GM19238 (cell line): Measurements from ENCODE around the gene LRIT1.
"Not testable (repeated sequence)": the region's sequence is repeated elsewhere in the genome, so short reads cannot be mapped to it uniquely, and the experiment has no call there.

ENCODE experiments used
- DNase-seq: peaks from one replicate; pipeline ENCODE4 v3.0.0; 2011; ENCODE audit warnings: low spot score; ENCODE audit not compliant: insufficient read length

LRIT1 gene, protein sequence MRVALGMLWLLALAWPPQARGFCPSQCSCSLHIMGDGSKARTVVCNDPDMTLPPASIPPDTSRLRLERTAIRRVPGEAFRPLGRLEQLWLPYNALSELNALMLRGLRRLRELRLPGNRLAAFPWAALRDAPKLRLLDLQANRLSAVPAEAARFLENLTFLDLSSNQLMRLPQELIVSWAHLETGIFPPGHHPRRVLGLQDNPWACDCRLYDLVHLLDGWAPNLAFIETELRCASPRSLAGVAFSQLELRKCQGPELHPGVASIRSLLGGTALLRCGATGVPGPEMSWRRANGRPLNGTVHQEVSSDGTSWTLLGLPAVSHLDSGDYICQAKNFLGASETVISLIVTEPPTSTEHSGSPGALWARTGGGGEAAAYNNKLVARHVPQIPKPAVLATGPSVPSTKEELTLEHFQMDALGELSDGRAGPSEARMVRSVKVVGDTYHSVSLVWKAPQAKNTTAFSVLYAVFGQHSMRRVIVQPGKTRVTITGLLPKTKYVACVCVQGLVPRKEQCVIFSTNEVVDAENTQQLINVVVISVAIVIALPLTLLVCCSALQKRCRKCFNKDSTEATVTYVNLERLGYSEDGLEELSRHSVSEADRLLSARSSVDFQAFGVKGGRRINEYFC

DNA sequence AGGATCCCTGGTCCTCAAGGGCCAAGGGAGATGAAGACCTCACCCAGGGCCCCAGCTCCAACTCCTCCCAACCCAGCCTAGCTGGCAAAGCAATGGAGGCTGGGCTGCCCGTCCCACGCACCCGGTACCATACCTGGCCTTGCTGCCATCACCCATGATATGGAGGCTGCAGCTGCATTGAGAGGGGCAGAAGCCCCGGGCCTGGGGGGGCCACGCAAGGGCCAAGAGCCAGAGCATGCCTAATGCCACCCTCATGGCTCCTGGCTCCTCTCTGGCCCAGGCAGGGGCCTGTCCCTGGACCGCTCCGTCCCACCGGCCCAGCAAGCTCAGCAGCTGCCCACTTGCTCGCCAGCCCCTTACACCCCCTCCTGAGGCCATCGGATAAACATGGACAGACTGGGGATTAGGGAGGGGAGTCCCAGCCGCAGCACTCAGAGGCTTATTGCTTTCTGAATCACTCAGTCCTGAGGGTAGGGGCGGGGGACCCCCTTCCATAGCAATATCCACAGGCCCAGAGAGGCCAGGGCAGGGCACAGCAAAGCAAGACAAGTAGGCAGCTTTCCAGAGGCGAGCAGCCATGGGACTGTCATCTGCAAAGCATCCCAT lies at the start of gene LRIT1:
TSS of gene LRIT1 (minus strand) at position 362 of the 606 bp plus-strand sequence. CDS start at position 255, 107 bp downstream.
- no peak for DNase-seq

DNA sequence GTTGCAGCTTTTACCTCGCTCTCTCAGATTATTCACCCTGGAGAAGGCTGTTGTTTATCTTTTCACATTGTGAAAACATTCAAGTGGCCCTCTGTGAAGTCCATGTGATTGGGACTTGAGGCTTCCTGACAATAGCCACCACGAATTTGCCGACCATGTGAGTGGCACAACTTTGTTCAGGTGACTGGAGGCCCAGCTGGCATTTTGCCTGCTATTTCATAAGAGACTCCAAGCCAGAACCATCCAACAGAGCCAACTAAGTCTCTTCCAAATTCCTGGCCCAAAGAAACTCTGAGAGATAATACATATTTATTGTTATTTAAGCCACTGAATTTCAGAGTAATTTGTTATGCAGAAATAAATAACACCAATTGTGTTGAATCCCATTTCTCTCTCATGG lies 48.9 kb upstream of the LRIT1 start:
- DNase-seq, result no peak

DNA sequence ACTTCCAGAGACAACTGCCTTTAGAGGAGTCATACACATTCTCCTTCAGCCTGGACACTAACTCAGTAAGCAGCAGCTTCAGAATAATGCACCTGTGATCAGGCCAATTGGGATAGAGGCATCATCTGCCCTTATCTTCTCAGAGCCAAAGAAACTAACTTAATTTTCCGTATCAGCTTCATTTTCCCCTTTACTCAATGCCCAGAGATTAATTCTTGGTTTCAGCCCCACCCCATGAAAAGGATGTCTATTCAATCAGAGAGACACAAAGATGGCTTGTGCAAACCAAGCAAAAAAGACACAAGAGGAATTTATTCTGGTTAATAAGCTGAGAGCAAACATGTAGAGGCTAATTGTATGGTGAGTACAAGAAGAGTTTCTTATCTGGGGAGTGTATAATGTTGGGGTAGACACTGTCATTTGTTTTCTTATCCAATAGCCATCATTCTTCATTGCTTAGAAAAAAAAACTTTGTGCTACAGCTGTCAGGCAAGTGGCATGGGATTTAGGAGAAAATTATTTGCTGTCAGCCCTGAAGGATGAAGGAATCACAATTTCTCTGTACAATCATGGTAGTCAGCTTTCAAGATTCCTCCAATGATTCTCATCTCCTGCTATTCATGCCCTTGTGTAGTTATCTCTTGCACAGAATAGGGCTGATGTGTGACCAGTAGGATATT lies 48.3 kb upstream of the LRIT1 start:
- no peak for DNase-seq

DNA sequence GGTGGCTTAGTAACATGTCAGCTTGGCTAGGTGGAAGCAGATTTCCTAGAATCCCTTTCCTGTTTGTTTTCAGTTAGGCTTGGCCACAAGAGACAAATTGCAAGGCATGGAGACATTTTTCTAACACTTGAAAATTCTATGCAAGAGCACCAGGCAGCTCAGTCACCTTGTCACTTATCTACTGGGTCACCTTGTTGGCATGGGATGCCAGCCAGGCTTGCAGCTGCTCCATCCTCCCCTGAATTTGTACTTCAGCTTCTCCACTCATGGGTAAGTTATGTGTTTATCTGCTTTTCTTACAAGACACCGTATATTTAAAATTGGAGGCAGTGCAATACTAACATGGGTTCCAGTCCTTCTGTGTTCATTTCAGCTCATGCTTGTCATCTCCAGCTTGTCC lies 46.8 kb upstream of the LRIT1 start:
- no peak for DNase-seq

DNA sequence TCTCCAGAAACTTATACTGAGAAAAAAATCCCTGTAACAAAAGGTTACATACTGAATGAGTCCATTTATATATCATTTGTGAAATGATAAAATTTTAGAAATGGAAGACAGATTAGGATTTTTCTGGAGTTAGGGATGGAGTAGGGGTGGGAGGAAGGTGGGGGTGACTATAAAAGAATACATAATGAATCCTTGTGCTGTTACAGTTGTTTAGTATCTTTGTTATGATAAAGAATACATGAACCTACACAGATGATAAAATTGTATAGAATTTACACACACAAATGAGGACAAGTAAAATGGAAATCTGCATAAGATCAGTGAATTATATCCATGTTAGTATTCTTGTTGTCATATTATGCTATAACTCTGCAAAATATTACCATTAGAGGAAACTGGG lies 45.3 kb upstream of the LRIT1 start:
- DNase-seq, result no peak

DNA sequence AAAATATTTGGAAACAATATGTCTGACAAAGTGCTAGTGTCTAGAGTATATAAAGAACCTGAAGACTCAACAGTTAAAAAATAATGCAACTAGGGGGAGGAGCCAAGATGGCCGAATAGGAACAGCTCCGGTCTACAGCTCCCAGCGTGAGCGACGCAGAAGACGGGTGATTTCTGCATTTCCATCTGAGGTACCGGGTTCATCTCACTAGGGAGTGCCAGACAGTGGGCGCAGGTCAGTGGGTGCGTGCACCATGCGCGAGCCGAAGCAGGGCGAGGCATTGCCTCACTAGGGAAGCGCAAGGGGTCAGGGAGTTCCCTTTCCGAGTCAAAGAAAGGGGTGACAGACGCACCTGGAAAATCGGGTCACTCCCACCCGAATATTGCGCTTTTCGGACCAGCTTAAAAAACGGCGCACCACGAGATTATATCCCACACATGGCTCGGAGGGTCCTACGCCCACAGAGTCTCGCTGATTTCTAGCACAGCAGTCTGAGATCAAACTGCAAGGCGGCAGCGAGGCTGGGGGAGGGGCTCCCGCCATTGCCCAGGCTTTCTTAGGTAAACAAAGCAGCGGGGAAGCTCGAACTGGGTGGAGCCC lies 38.6 kb upstream of the LRIT1 start:
- not testable (repeated sequence) for DNase-seq

DNA sequence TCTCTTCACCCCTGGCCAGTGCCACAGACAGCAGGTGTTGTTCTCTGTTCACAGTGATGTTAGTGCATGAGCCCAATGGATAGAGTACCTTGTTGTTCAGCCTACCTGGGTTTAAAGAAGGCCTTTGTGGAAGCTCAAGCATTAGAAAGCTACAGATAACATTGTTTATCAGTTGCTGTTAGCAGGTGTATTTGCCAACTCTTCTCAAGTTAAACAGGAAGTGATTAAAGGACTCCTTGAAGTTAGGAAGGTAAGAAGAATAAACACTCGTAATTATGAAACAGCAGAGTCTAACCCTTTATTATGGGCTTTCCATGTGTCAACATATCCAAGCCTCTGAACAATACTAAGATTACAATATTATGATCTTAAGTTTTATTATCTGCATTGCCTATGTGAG lies 29.4 kb upstream of the LRIT1 start:
- no peak for DNase-seq

DNA sequence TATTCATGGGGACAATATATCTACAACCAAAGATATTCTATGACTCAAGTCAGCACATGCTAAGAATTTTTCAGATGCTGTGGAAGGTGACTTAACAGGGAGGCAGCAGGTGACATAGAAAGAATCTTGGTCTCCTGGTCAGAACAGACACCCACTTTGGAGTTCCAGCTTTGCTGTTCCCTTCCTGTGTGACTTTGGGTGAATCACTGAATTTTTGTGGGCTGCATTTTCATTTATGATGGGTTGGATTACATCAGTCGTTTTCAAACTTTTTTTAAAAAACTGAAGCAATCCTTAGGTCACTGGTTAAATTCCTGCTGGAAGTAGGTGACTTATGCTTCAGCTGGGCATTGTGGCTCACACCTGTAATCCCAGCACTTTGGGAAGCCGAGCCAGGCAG lies 28.4 kb upstream of the LRIT1 start:
- no peak for DNase-seq

DNA sequence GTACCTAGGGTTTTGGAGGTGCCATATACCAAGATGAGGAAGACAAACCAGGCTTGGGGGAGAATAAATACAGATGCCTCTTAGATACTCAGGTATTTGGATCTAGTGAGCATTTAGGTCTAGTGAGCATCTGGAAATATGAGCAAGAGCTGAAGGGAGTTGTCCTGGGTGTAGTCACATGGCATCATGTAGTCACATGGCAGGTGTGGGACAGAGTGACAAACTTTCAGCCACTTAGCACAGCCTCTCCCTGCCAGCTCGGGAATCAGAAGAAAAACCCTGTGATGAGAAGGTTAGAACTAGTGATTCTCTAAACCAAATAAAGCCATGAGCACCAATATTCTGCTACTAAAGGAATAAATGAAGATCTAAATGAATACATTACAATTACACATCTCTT lies 27.8 kb upstream of the LRIT1 start:
- DNase-seq, result no peak

DNA sequence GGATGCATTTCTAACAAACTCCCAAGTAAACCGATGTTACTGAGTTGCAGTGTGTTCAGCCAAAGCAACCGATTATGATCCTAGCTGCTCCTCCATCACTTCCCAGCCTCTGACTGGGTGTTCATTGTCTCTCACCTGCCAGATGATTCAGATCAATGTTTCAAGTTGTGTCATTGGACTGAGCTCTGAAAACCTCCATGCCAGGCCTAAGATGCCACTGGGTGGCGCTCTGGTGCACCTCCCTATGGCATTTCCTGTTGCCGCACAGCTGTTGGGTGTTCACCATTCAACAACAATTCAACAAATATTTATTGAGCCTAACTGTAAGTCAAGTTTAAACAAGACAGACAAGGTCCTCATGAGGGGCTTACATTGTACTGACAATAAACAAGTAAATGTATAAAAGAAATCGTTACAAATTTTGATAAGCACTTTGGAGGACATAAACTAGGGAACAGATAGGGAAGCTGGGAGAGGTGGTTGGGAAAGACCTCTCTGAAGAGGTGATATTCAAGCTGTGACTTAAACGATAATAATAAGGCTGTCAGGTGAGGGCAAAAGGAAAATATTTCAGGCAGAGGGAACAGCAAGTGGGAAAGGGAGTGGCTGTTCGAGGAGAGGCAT lies 26.3 kb upstream of the LRIT1 start:
- no peak for DNase-seq

DNA sequence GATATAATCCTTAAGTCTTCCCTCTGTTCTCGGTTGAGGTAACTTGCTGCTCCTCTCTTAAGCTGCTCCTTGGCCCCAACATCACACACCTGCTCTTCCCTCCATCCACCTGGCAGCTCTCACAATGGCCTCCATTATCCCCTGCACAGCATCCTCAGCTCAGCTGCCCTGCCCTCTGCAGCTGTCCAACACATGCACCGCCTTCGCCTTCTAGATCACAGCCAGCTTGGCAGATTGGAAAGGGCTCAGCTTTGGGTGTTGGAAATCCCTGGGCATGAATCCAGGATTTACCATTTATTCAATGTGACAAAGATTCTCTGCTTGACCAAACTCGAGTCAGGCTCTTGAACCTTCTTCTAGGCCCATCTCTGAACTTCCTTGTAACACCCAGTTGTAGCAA lies 24.1 kb upstream of the LRIT1 start:
- no peak for DNase-seq

DNA sequence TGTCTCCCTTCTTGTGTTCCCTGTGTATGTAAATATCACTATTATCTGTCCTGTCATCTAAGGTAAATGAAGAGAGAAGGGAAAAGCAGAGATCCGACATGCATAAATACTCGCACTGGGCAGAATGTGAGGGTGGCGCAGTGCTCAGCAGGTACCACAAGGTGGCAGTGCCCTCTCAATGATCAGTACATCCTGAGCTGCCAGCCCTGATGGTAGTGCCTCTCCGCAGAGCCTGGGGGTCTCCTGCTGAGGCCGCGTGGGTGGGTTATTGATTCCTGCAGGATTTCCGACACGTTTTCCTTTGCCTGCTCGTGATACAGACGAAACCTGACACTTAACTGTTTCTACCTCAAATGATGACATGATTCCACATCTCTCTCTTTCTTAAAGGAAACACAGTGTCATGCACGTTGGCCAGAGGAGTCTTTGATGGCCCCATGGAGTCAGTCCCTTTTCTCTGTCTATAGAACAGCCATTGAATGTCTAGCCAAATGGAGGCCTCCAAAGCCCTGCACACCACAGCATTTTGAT lies 23.3 kb upstream of the LRIT1 start:
- DNase-seq, result peak; percentile 47

DNA sequence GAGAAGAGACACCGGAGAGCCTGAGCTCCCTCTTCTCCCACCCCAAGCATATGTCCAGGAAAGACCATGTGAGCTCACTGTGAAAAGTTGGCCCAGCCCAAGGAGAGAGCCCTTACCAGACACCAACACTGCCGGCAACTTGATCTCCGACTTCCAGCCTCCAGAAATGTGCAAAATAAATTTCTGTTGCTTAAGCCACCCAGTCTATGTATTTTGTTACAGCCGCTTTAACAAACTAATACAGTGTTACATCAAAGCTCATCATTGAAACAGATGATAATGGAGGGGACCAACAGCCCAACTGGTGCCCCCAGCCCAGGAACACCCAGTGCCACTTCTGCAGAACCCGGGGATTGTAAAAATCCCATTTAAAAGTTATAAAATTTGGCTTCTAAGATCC lies 22.4 kb upstream of the LRIT1 start:
- no peak for DNase-seq

DNA sequence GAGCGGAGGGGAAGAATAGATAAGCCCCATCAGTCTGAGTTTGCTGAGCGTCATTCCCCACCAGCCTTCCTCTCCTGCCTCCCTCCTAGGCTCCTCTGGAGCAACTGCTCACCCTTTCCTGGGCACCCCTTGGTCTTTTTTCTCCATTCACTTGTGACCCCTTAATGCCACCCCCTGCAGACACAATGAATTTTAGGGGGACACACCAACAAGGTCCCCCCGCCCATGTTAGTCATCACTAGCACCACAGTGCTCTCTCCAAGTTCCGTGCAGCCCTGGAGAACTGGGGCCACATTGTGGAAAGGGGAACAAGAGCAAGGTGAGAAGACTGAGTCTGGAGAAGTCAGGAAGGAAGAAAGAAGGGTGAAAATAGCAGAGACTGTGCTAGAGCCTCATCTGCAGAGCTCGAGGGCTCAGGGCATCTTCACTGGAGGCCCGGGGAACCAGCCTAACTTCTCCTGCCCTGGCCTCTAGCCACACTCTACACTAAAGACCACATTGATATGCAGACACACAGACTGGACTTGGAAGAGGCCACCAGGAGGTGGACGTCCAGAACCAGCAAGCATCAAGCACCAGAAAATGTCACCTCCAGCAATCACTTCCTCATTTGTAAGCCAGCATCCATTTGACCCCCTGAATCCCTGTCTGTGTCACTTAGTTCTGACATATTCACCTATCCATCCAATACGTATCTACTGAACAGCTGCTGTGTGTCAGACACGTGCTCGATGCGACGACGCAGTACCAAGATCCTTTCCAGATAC lies 21.0 kb upstream of the LRIT1 start:
- no peak for DNase-seq

DNA sequence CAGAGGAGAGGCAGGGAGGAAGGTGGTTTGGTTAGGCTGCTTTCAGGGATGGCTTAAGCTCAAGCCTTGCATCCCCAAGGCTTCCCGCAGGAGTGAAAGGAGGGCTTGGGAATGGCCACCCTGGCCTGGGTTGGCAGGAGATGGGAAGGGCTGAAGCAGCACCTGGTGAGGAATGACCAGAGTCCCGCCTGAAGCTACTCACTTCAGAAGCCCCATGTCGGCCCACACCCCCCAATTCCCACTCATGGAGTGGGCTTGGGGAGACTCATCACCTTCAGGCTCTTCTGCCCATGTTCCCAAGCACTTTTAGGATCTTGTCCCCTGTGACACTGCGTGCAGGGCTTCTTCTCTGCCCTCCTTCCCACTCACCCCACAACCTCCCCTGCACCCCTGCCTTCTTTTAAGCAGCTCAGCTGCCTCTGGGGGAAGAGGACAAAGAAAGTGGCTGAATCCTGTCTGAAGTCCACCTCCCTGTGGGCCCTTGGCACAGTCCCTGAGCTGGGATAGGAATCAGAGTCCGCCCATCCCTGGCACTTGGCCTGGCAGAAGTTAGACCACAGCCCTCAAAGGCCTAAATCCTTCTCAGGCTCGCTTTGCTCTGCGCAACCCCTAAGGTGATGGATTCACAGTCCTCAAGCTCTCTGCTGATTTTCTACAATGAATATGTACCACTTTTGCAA lies 20.0 kb upstream of the LRIT1 start:
- no peak for DNase-seq

DNA sequence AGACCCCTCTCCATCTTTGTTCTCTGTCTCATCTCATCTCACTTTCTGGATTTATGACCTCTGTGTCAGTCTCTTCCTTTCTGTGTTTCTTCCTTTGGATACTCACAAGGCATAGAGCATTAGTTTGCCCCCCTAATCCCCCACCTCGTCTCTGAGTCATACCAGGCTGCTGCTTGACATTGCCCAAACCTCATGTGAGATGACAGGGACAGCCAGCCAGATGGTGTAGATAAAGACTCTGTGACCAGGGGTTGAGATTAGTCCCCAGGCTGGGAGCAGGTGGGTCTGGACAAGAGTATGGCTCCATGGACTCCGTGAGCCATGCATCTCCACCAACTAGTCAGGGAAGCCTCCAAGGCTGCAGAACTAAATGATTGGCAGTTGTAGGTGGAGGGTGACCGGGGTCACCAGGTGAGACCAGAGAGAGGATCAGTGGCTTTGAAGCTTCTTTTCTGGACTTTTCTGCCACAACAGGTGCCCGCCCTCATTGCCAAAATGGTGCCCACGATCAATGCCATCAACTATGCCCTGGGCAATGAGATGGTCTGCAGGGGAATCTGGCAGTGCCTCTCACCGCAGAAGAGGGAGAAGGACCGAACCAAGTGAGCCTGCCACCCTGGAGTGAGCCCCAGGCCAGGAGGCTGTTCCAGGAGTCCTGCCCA lies 16.8 kb upstream of the LRIT1 start:
- no peak for DNase-seq

DNA sequence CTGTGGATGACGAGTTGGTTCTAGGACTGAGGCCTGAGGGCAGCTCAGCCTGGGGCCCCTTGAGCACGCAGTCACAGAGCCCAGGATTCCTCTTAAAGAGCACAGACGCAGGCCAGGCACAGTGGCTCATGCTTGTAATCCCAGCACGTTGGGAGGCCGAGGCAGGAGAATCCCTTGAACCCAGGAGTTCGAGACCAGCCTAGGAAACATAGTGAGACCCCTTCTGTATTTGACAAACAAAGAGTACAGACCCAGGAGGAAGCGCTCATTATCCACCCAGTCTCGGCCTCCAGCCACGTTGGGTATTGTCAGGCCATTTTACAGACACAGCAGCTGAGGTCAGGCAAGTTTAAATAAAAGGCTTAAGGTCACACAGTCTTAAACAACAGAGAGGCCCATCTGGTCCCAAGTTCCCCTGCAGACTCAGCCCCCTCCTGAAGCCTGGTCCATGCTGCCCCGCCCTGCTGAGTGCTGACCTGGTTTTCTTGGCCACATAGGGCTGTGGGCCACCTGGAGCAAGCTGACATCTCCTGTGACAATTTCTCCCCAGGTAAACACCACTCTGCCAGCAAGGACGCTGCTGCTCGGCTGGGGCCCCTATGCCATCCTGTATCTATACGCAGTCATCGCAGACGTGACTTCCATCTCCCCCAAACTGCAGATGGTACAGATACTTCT lies 16.1 kb upstream of the LRIT1 start:
- DNase-seq, result no peak

DNA sequence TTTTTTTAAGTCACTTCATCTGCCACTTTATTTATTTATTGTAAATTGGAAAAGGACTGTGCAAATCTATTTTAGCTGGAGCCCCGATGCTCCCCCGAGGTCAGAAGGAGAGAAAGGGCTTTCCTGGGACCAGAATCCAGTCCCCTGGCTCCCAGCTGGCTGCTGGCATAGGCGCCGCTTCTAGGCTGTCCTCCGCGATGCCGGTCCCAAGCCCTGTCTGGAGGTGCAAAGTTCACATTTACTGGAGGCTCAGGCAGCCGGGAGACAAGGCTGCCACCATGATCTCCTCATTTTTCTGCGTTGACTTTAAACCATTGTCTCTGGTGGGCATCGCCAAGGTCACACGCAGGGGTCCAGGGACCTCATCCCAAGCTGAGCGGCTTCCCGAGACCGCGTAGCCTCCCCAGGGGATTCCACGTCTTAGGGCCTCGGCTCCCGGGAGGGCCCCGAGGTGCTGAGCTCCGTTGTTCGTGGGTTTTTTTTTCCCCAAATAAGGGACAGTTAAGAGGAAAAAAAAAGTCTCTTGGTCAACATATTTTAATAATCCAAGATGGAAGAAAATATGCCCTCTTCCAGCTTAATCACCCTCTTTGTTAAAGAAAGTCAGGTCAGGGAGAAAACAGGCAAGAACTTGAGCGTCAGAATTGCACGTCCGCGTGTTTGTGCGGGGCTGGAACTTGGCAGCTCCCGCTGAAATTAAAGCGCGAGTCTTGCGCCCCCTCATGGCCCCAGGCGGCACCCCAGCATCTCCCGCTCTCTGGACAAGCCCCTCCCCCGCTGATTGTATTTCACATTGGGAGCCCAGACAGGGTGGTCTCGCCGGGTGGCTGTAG lies 15.4 kb upstream of the LRIT1 start:
- DNase-seq, result no peak
